Stomach (tissue), 9 donors: ENCODE results near the gene CBARP. TPM values are rescaled to one million over a fixed set of nuclear protein-coding genes. Genes with fewer than 3 reads are reported as not detected.

ENCODE experiments used
- DNase-seq, 2 donors: peaks; one replicate each; pipeline versions ENCODE4 v3.0.0 to v3.0.0-alpha.2; 2013 to 2019
- H3K27ac ChIP-seq, 5 donors: fragments of 200-600 bp in 4 of 5; sonication (generic) in 4 of 5; one replicate each; pipeline ENCODE4 v1.5.1; 2013 to 2019; ENCODE audit warnings: mild to moderate bottlenecking in 1 of 5, moderate library complexity in 1 of 5
- H3K27me3 ChIP-seq, 3 donors: fragments of 200-600 bp; sonication (generic); one replicate each; pipeline ENCODE4 v1.5.1; 2017 to 2019; ENCODE audit warnings: mixed run types in 1 of 3
- H3K36me3 ChIP-seq, 4 donors: fragments of 200-600 bp; sonication (generic); 1 replicate in 3 of 4; 2 replicates in 1 of 4; pipeline ENCODE4 v1.5.1; 2016 to 2019
- H3K4me1 ChIP-seq, 4 donors: fragments of 200-600 bp; sonication (generic); one replicate each; pipeline ENCODE4 v1.5.1; 2016 to 2019
- H3K4me3 ChIP-seq, 4 donors: fragments of 200-600 bp; sonication (generic) in 3 of 4; one replicate each; pipeline ENCODE4 v1.5.1; 2016 to 2019; ENCODE audit warnings: mild to moderate bottlenecking in 1 of 4
- H3K9me3 ChIP-seq, 4 donors: fragments of 200-600 bp; sonication (generic); one replicate each; pipeline ENCODE4 v1.5.1; 2016 to 2019
- CTCF ChIP-seq, 7 experiments: fragments of 450-650 bp in 4 of 7; fragments of 200-600 bp in 3 of 7; sonication (generic) in 3 of 7; IDR thresholded peaks; one replicate each; pipeline ENCODE4 v1.5.1; 2016 to 2019; ENCODE audit warnings: antibody characterized with exemption in 7 of 7, control low read depth in 2 of 7, mild to moderate bottlenecking in 1 of 7
- EP300 ChIP-seq: sonication (generic); formaldehyde crosslinking; IDR thresholded peaks from one replicate; pipeline ENCODE4 v1.6.1; 2017; ENCODE audit warnings: antibody characterized with exemption
- POLR2A ChIP-seq, 4 donors: fragments of 450-650 bp; IDR thresholded peaks; one replicate each; pipeline ENCODE4 v1.6.1; 2016; ENCODE audit warnings: antibody characterized with exemption in 4 of 4, control low read depth in 2 of 4, mild to moderate bottlenecking in 1 of 4, moderate library complexity in 1 of 4
- POLR2AphosphoS5 ChIP-seq, 3 donors: sonication (generic); formaldehyde crosslinking; IDR thresholded peaks; one replicate each; pipeline ENCODE4 v1.6.1; 2016; ENCODE audit warnings: antibody characterized with exemption in 3 of 3
- WGBS, 5 donors: extraction: QIAGEN DNeasy Blood & Tissue Kit in 3 of 5; methylation state at CpG; one replicate each; pipeline versions ENCODE4 v1.1.5 to v1.1.7; 2013 to 2018; 5-methylcytosine and 5-hydroxymethylcytosine counted together
- intact Hi-C: fragments of 100-400 bp; cut with DNase I; formaldehyde crosslinking; loops from one replicate; pipeline ENCODE4 v1.15.1; 2023; ENCODE audit warnings: low total_unique reads
- polyA plus RNA-seq, 3 donors: library from polyadenylated mRNA; stranded (reverse); fragments of 200-250 nt; gene quantifications; one replicate each; pipeline ENCODE4 v1.2.3, GENCODE V29; 2013
- total RNA-seq, 5 donors: library from RNA; depleted of rRNA; stranded (reverse); fragments of >200 nt; gene quantifications; one replicate each; pipeline versions ENCODE4 v1.1.0 to v1.2.3, GENCODE V29; 2014 to 2016
- donor health status: healthy with polysubstance abuse.
- donor health status: Bipolar disorder and iron deficiency.
- donor health status: healthy.

Gene CBARP
- total and polyA plus RNA-seq, 8 donors, result 0.19 to 8.9 (median 0.78) TPM; not detected in 4

DNA sequence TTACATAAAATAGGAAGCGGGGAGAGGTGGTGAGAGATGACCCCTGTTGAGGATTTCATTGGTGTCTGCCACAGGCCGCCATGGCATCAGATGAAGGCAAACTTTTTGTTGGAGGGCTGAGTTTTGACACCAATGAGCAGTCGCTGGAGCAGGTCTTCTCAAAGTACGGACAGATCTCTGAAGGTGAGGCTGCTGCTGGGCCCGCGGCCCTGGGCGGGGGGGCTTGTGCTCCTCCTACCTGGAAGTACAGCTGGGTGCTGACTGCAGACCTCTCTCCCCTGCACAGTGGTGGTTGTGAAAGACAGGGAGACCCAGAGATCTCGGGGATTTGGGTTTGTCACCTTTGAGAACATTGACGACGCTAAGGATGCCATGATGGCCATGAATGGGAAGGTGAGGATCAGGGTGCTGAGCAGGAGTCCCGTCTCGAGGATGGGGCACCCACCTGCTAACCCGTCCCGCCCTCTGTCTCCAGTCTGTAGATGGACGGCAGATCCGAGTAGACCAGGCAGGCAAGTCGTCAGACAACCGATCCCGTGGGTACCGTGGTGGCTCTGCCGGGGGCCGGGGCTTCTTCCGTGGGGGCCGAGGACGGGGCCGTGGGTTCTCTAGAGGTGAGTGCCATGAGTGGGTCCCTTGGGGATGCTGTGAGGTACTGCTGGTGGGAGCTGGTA is 33.2 kb upstream of the CBARP start:
- Histone ChIP-seq H3K4me1 (peaks cover 82 to 90% (median 85%) of the 10 kb centered on the region in 4 donors), H3K9me3 (no peaks in the 10 kb centered on the region), H3K4me3 (peak overlapping the region; percentile 62 to 88 (median 82)), H3K27me3 (no peaks in the 10 kb centered on the region), H3K27ac (peak overlapping the region; percentile 42 to 100 (median 97)), H3K36me3 (peaks cover 44 to 47% (median 44%) of the 10 kb centered on the region in 4 donors)
- intact Hi-C loops, result no loop called here
- TF ChIP-seq POLR2AphosphoS5 (IDR thresholded peaks at IDR 0.05), result no peak
- TF ChIP-seq POLR2A (IDR thresholded peaks at IDR 0.05), result no peak
- no peak for TF ChIP-seq CTCF (IDR thresholded peaks at IDR 0.05)
- no peak for TF ChIP-seq EP300
- WGBS, 5 donors, result 25 to 57% (median 40%) methylated on average over 17 to 26 of the region's 26 CpGs
- DNase-seq, result peak in 1 of 2 donors; percentile 48

GRCh38 chr19:1270213-1270853 is 32.5 kb upstream of the CBARP start:
- TF ChIP-seq EP300 (no peak), POLR2AphosphoS5 (IDR thresholded peaks at IDR 0.05) (no peak), POLR2A (IDR thresholded peaks at IDR 0.05) (no peak), CTCF (IDR thresholded peaks at IDR 0.05) (no peak)
- 9 to 16% (median 13%) methylated on average over 7 to 8 of the region's 8 CpGs for WGBS, 5 donors
- Histone ChIP-seq H3K27ac (peak overlapping the region; percentile 92 to 100 (median 100)), H3K4me3 (peak overlapping the region; percentile 62 to 88 (median 82)), H3K9me3 (no peaks in the 10 kb centered on the region), H3K27me3 (no peaks in the 10 kb centered on the region), H3K4me1 (peaks cover 88 to 94% (median 90%) of the 10 kb centered on the region in 4 donors), H3K36me3 (peaks cover 44 to 47% (median 44%) of the 10 kb centered on the region in 4 donors)
- no peak for DNase-seq
- intact Hi-C loops, result no loop called here

GRCh38 chr19:1269478-1270212 is 31.8 kb upstream of the CBARP start:
- Histone ChIP-seq H3K9me3 (no peaks in the 10 kb centered on the region), H3K4me3 (peak overlapping the region; percentile 62 to 88 (median 82)), H3K4me1 (peaks cover 86 to 95% (median 91%) of the 10 kb centered on the region in 4 donors), H3K36me3 (peaks cover 39 to 42% (median 40%) of the 10 kb centered on the region in 4 donors), H3K27ac (peak overlapping the region; percentile 92 to 100 (median 100)), H3K27me3 (no peaks in the 10 kb centered on the region)
- peak in 2 of 3 donors; percentile 56 to 71 for TF ChIP-seq POLR2AphosphoS5 (IDR thresholded peaks at IDR 0.05)
- no peak for TF ChIP-seq POLR2A (IDR thresholded peaks at IDR 0.05)
- peak; percentile 22 for TF ChIP-seq EP300
- TF ChIP-seq CTCF (IDR thresholded peaks at IDR 0.05), result no peak
- peak; percentile 86 to 96 for DNase-seq
- intact Hi-C loops, result no loop called here
- WGBS, 5 donors, result 0 to 1% (median 0%) methylated on average over 21 to 64 of the region's 64 CpGs

DNA sequence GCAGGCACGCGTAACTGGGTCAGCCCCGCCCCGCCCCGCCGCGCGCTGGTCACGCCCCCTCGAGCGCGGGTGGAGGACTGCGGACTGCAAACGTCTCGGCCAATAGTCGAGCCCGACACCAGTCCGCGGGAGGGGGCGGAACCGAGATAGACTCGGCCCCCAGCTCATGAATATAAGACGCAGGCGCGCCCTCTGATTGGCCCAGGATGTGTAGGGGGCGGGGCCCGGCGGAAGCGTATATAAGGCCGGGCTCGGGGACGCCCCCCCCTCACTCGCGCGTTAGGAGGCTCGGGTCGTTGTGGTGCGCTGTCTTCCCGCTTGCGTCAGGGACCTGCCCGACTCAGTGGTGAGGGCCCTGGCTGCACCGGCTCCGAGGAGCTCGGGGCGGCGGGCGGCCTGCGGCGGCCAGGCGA is 31.3 kb upstream of the CBARP start, which contains the start of gene CIRBP:
Gene CIRBP (plus strand): TSS at position 268 of the 413 bp plus-strand sequence. CDS start 1,602 bp downstream, outside the sequence.
- peak in 1 of 7 experiments; percentile 22 for TF ChIP-seq CTCF (IDR thresholded peaks at IDR 0.05)
- peak; percentile 67 to 99 (median 99) for TF ChIP-seq POLR2AphosphoS5 (IDR thresholded peaks at IDR 0.05)
- peak in 2 of 4 donors; percentile 77 to 91 for TF ChIP-seq POLR2A (IDR thresholded peaks at IDR 0.05)
- TF ChIP-seq EP300, result no peak

More for the DNA sequence above, 31.3 kb upstream of the CBARP start, which contains the start of gene CIRBP:
- peak; percentile 100 for DNase-seq
- Histone ChIP-seq H3K27ac (peak within 1 kb of the TSS; percentile 92 to 100 (median 100)), H3K4me3 (peak within 1 kb of the TSS; percentile 62 to 88 (median 82)), H3K36me3 (peaks cover 34 to 37% (median 34%) of the 10 kb centered on the region in 4 donors), H3K4me1 (peaks cover 80 to 89% (median 87%) of the 10 kb centered on the region in 4 donors), H3K27me3 (no peaks in the 10 kb centered on the region), H3K9me3 (no peaks in the 10 kb centered on the region)
- 0 to 1% (median 0%) methylated on average over 6 to 50 of the region's 50 CpGs for WGBS, 5 donors
- intact Hi-C loops, result no loop called here
